GM18511 (cell line): ENCODE data around the gene NAALADL1.
A peak's percentile ranks its signal among the peaks of the same experiment; 100 is the strongest.
"Not testable (repeated sequence)": the region's sequence is repeated elsewhere in the genome, so short reads cannot be mapped to it uniquely, and the experiment has no call there.

ENCODE experiments used
- ATAC-seq: cut with Tn5 transposase; IDR thresholded peaks from one replicate; pipeline ENCODE4 v1.9.1; 2021; ENCODE audit warnings: mild to moderate bottlenecking, moderate library complexity; ENCODE audit not compliant: unreplicated experiment

NAALADL1 gene

GRCh38 chr11:65051398-65051858 lies 6.9 kb downstream of the NAALADL1 start:
- ATAC-seq: no peak

DNA sequence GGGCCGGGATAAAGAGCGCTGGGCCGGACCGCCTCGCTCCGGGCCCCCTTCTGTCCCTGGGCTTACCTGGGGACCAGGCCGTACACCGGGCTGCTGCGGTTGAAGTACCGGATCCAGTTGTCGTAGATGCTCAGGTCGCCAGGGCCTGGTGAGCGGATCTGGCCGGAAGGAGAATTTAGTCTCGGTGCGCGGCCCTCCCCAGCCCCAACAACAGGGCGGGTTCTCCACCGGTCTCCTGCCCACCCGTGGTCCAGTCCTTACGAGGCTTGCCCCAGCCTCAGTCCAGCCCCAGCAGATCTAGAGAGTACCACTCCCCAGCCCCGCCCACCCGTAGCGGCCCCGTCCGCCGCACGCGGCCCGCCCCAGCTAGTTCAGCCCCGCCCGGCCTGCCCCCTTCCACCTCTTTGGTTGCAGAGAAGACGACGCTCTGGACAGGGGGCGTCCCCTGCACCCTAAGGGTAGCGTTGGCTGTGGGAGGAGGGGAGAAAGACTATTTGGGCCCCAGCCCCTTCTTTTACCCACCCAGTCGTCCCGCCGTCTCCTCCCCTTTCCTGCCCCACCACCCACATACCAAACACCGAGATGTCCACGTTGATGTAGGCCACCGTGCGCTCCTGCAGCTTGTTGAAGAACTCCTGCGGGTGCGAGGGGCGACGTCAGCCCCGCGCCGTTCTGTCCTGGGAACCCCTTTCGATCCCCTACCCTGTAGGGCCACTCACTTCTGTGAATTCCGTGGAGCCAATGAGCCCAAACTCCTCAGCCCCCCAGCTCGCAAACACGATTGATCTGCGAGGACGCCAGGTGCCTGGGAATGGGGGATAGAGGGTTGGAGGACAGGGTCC lies 10.6 kb downstream of the NAALADL1 start:
- no peak for ATAC-seq

- ATAC-seq: no peak
These were observed 12.6 kb downstream of the NAALADL1 start for GRCh38 chr11:65045728-65046127.

GRCh38 chr11:65045061-65045460 lies 13.3 kb downstream of the NAALADL1 start:
- ATAC-seq: no peak

DNA sequence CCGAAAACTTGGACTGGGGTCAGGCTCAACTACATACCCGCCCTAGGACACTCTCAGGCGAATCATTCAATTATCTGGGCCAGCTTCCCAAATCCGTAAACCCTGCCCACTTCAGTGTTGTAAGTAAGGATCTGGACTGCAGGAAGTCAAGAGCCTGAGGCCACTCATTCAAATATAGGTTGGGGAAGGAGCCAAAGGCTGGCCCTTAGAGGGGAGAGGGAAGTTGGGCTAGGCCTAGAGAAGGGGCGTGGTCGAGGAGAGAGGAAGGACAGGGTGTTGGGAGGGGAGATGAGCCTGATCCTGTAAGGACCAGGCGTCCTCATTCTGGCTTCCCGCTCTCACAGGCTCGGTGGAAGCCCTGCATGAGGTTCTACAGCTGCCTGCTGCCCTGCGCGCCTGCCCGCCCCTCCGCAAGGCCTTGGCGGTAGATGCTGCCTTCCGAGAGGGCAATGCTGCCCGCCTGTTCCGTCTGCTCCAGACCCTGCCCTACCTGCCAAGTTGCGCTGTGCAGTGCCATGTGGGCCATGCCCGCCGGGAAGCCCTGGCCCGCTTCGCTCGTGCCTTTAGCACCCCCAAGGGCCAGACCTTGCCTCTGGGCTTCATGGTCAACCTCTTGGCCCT lies 14.4 kb downstream of the NAALADL1 start:
- ATAC-seq: no peak

- ATAC-seq: no peak
These were observed 15.5 kb downstream of the NAALADL1 start for GRCh38 chr11:65042891-65043290.

DNA sequence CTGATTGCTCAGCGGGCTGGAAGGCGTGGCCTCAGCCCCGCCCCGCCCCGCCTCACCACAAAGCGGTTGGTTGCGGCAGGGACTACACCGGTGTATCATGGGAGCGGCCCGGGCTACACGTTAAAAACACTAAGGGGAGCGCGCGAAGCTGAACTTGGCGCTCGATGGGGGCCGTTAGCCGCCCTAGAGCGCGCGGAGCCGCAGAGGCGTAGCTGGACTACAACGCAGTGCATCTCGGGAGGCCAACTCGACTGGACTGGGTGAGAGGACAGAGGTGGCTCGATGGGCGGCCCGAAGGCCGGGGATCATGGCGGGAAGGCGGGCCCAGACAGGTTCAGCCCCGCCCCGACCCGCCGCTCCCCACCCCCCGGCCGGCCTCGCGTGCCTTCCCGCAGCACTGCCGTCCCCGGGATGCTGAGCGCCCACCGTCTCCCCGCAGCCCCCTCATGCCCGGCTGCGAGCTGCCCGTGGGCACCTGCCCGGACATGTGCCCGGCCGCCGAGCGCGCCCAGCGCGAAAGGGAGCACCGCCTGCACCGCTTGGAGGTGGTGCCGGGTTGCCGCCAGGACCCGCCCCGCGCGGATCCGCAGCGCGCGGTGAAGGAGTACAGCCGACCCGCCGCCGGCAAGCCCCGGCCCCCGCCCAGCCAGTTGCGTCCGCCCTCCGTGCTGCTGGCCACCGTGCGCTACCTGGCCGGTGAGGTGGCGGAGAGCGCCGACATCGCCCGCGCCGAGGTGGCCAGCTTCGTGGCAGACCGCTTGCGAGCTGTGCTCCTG lies 17.3 kb downstream of the NAALADL1 start, which contains the start of gene SAC3D1:
TSS of gene SAC3D1 (plus strand) at position 364 of the 776 bp plus-strand sequence. CDS start at position 447, 83 bp downstream.
- ATAC-seq: peak; percentile 90

DNA sequence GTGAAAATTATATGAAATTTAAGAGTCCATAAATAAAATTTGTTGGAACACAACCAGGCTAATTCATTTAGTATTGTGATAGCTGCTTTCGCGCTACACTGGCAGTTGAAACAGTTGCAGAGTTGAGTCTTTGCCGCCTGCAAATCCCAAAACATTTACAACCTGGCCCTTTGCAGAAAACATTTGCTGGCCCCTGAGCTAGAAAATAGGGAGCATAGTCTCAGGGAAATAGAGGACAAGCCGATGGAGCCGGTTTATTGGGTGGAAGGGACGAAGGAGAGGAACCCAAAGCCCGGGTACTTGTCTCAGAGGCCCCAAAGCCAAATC lies 17.9 kb downstream of the NAALADL1 start:
- ATAC-seq: no peak

- ATAC-seq: no peak
These were observed 21.4 kb downstream of the NAALADL1 start for GRCh38 chr11:65036931-65037330.

GRCh38 chr11:65035579-65035978 lies 22.8 kb downstream of the NAALADL1 start:
- no peak for ATAC-seq

DNA sequence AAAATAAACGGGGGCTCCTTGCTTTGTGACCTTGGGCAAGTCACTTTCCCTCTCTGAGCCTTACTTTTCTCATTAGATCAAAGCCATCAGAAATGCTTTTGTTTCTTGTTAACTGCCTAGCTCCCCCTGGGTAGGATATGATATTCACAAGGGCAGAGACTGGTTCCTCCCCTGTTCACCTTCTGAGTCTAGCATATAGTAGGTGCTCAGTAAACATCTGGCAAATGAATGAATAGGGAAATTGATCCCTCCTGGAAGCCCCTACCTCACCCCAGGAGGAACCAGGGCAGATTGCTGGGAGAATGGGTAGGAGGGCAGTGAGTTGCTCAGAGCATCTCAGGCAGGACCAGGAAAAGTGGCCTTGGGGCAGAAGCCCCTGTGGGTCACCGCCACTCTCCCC lies 23.9 kb downstream of the NAALADL1 start:
- no peak for ATAC-seq

GRCh38 chr11:65032216-65032615 lies 26.1 kb downstream of the NAALADL1 start:
- no peak for ATAC-seq

DNA sequence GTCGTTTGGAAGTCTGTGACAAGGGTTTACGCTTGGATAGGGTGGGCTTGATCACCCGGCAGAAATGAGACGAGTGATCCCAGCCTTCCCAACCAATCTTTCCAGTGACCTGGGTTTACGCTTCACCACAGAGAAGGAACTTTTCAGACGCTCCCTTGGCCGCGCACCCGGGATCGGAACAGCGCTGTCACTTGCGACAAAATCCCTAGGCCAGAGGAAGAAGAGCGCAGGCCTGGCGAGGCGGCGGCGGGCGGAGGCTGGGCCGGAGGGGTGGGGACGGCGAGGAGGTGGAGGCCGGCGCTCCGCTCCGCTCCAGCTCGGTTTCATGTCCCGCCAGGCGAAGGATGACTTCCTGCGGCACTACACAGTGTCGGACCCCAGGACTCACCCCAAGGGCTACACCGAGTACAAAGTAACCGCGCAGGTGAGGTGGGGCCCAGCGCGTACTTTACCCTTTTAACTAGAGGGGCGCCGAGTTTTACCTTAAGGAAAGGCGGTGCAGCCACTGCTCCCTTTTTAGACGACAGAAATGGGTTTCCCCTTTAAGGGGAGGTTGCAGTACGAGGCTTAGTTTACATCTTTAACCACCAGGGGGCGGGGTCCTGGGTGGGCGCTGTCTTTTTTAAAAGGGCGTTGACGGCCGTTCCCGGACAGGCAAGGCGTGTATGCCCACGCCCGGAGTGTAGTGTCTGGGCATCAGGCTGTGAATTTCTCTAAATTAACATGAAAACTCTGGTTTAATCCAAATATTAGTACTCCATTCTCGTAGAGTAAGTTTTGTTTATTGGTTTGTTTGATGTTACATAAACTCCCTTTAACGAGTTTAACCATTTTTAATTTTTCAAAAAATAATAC lies 30.9 kb downstream of the NAALADL1 start, which contains the start of gene SNX15:
TSS of gene SNX15 (plus strand) at position 227 of the 855 bp plus-strand sequence. CDS start at position 326, 99 bp downstream.
- peak; percentile 93 for ATAC-seq

GRCh38 chr11:65026810-65027209 lies 31.5 kb downstream of the NAALADL1 start:
- no peak for ATAC-seq

- not testable (repeated sequence) for ATAC-seq
These were observed 34.9 kb downstream of the NAALADL1 start for GRCh38 chr11:65023502-65023901.

DNA sequence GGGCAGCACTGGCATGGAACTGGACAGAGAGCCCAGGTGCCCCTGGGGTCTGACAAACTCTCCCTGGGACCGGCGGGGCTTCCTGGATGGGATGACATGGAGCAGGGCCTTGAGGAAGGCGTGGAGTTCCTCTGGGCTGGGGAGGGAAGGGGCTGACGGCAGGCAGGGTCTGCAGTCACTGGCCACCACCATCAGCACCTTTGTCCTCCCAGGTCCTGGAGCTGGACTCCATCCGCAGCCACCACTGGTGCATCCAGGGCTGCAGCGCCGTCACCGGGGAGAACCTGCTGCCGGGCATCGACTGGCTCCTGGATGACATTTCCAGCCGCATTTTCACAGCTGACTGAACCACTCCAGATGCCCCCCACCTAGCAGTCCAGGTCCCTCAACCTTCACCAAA lies 36.8 kb downstream of the NAALADL1 start:
- ATAC-seq: no peak

- ATAC-seq: no peak
These were observed 37.4 kb downstream of the NAALADL1 start for GRCh38 chr11:65021003-65021402.

GRCh38 chr11:65019824-65020223 lies 38.5 kb downstream of the NAALADL1 start:
- ATAC-seq: no peak

- no peak for ATAC-seq
These were observed 40.4 kb downstream of the NAALADL1 start for GRCh38 chr11:65017937-65018336.

GRCh38 chr11:65016705-65017104 lies 41.6 kb downstream of the NAALADL1 start:
- ATAC-seq: no peak
